Measurements from ENCODE around the gene S100A2.
"Not testable (repeated sequence)": the region's sequence is repeated elsewhere in the genome, so short reads cannot be mapped to it uniquely, and the experiment has no call there.

The S100A2 gene

DNA sequence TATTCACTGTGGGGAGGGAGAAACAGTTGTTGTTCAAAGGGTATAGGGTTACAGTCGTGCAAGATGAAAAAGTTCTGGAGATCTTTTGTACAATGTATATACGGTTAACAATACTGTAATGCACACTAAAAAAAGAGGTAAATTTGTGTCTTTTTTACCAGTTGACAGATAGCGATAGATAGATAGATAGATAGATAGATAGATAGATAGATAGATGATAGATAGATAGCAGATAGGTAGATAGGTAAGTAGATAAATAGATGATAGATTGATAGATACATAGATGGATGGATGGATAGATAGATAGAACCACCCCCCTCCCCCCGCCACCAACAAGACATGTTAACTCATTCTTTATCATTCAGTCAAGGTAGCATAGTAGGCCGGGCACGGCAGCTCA, 37.1 kb upstream of the S100A2 start:
- H3K27me3 Mint-ChIP-seq (ENCODE audit: low read depth): peaks cover 1% of the 10 kb centered on the region
- no peak overlapping the region for H3K27ac Mint-ChIP-seq
- H3K9me3 Mint-ChIP-seq: no peaks in the 10 kb centered on the region
- H3K36me3 Mint-ChIP-seq (ENCODE audit: low read depth): peaks cover 7% of the 10 kb centered on the region
- no peak overlapping the region for H3K4me3 Mint-ChIP-seq
- peaks cover 19% of the 10 kb centered on the region for H3K4me1 Mint-ChIP-seq
- TF ChIP-seq, protein P1, sequence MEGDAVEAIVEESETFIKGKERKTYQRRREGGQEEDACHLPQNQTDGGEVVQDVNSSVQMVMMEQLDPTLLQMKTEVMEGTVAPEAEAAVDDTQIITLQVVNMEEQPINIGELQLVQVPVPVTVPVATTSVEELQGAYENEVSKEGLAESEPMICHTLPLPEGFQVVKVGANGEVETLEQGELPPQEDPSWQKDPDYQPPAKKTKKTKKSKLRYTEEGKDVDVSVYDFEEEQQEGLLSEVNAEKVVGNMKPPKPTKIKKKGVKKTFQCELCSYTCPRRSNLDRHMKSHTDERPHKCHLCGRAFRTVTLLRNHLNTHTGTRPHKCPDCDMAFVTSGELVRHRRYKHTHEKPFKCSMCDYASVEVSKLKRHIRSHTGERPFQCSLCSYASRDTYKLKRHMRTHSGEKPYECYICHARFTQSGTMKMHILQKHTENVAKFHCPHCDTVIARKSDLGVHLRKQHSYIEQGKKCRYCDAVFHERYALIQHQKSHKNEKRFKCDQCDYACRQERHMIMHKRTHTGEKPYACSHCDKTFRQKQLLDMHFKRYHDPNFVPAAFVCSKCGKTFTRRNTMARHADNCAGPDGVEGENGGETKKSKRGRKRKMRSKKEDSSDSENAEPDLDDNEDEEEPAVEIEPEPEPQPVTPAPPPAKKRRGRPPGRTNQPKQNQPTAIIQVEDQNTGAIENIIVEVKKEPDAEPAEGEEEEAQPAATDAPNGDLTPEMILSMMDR (IDR thresholded peaks at IDR 0.05; ENCODE audit: unreplicated experiment in 3 of 3): no peak

DNA sequence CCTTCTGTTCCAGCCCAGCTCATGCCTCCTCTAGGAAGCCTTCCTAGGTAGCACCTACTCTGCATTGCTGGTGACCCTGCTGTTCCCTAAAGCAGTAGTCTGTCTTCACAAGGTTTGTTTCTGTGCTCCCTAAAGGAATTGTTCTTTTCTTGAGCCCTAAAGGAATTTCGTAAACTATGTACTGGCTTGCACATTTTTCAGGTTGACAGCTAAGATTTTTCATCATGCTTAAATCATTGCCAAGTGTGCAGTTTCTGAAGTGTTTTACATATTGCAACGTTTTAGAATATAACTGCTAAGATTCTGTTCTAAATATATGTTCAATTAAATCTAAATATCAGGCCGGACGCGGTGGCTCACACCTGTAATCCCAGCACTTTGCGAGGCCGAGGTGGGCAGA, 34.2 kb upstream of the S100A2 start:
- TF ChIP-seq, protein P1 (IDR thresholded peaks at IDR 0.05; ENCODE audit: unreplicated experiment in 3 of 3): no peak
- no peak overlapping the region for H3K4me3 Mint-ChIP-seq
- no peaks in the 10 kb centered on the region for H3K36me3 Mint-ChIP-seq (ENCODE audit: low read depth)
- peaks cover 3% of the 10 kb centered on the region for H3K27me3 Mint-ChIP-seq (ENCODE audit: low read depth)
- peaks cover 11% of the 10 kb centered on the region for H3K4me1 Mint-ChIP-seq
- no peaks in the 10 kb centered on the region for H3K9me3 Mint-ChIP-seq
- no peak overlapping the region for H3K27ac Mint-ChIP-seq

DNA sequence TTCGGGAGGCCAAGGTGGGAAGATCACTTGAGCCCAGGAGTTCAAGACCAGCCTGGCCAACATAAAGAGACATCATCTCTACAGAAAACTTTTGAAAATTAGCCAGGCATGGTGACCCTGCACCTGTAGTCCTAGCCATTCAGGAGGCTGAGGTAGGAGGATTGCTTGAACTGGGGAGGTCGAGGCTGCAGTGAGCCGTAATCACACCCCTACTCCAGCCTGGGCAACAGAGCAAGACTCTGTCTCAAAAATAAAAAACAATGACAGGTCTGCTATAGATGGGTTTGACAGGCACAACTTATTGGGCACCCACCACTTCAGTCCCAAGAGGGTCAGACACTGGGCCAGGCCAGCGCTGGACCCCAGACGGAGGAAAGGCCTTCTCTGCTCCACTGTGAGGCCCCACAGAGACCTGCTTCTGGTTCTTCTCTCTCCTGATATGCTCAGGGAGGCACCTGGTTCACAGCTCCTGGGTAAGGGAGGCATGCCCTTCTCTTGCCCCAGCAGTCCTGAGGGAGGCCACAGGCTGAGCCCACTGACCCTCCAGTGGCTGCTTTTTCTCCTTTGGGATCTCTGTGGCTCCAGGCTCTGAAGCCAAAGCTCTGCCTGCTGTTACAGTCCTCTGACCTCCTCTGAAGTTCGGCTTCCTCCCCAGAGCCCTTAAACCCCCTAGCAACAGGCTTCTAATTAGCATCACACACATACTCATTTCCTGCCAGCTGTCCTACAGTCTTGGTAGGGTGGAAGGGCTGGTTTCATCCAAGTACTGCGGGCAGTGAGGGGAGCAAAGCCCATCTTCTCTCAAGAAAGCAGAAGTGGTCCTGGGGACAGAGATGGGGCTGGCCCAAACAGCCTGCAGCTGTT, 32.9 kb upstream of the S100A2 start:
- Mint-ChIP-seq H3K9me3 (no peaks in the 10 kb centered on the region), H3K27ac (peak overlapping the region in 2 of 3 experiments; percentile 52 to 87), H3K4me3 (no peak overlapping the region), H3K36me3 (ENCODE audit: low read depth) (no peaks in the 10 kb centered on the region), H3K27me3 (ENCODE audit: low read depth) (peaks cover 3% of the 10 kb centered on the region), H3K4me1 (peaks cover 11% of the 10 kb centered on the region)
- TF ChIP-seq, protein P1 (IDR thresholded peaks at IDR 0.05; ENCODE audit: unreplicated experiment in 3 of 3): no peak

DNA sequence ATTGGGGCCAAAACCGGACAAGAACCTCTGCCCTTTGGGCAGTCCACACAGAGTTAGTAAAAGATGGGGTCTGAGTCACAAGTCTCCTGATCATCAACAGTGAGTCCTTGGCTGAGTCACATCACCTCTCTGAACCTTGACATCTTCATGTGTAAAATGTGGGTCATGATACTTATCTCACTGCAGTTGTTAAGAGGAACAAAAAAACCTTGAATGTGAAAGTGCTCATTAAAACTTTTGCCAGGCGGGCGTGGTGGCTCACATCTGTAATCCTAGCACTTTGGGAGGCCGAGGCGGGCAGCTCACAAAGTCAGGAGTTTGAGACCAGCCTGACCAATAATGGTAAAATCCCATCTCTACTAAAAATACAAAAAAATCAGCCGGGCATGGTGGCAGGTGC, 31.6 kb upstream of the S100A2 start:
- H3K36me3 Mint-ChIP-seq (ENCODE audit: low read depth): no peaks in the 10 kb centered on the region
- TF ChIP-seq, protein P1 (IDR thresholded peaks at IDR 0.05; ENCODE audit: unreplicated experiment in 3 of 3): no peak
- no peaks in the 10 kb centered on the region for H3K9me3 Mint-ChIP-seq
- peaks cover 3% of the 10 kb centered on the region for H3K27me3 Mint-ChIP-seq (ENCODE audit: low read depth)
- peaks cover 13% of the 10 kb centered on the region for H3K4me1 Mint-ChIP-seq
- H3K4me3 Mint-ChIP-seq: no peak overlapping the region
- H3K27ac Mint-ChIP-seq: no peak overlapping the region

DNA sequence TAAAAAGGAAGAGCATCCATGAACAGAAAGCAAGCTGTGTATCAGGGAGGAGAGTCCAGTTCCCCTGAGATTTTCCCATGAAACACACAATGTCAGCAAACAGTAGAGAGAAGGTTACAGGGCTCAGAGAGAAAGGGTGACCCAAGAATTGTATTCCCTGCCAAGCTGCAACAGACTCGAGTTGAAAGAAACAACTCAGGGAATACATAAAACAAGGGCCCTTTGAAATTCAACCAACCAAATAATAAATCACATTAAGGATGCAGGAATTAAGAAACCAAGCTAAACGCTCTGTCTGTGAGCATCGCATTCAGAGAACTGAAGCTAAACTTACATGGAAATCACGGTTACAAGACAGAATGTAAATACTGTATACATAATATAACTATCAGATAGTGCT, 27.1 kb upstream of the S100A2 start:
- Mint-ChIP-seq H3K27me3 (ENCODE audit: low read depth) (peaks cover 2% of the 10 kb centered on the region), H3K9me3 (no peaks in the 10 kb centered on the region), H3K27ac (peak overlapping the region; percentile 55 to 65 (median 65)), H3K4me1 (peaks cover 7% of the 10 kb centered on the region), H3K4me3 (no peak overlapping the region), H3K36me3 (ENCODE audit: low read depth) (no peaks in the 10 kb centered on the region)
- TF ChIP-seq, protein P1 (IDR thresholded peaks at IDR 0.05; ENCODE audit: unreplicated experiment in 3 of 3): no peak

DNA sequence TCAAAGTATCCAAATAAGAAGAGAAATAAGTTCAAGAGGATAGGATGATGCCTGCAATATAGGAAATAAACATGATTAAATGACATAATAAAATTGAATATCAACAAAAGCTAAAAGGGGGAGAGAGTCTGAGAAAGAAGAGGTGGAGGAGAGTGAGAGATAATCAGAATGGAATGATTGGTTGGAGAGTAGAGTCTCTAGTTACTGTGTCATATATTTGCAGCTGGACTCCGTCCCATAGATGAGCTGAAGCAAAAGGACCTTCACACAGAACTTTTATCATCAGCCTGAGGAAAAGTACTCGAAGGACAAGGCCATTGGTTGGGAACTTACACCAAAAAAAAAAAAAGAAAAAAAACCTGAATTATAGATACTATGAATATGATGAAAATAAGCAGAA, 22.8 kb upstream of the S100A2 start:
- no peak overlapping the region for H3K4me3 Mint-ChIP-seq
- TF ChIP-seq, protein P1 (IDR thresholded peaks at IDR 0.05; ENCODE audit: unreplicated experiment in 3 of 3): no peak
- H3K4me1 Mint-ChIP-seq: peaks cover 13% of the 10 kb centered on the region
- no peak overlapping the region for H3K27ac Mint-ChIP-seq
- no peaks in the 10 kb centered on the region for H3K9me3 Mint-ChIP-seq
- H3K27me3 Mint-ChIP-seq (ENCODE audit: low read depth): no peaks in the 10 kb centered on the region
- H3K36me3 Mint-ChIP-seq (ENCODE audit: low read depth): no peaks in the 10 kb centered on the region

DNA sequence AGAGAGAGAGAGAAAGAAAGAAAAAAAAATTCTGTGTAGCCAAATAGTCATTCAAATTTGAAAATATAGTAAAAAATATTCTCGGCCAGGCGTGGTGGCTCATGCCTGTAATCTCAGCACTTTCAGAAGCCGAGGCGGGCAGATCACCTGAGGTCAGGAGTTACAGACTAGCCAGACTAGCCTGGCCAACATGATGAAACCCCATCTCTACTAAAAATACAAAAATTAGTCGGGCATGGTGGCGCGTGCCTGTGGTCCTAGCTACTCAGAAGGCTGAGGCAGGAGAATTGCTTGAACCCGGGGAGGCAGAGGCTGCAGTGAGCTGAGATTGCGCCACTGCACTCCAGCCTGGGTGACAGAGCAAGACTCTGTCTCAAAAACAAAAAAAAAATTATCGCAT, 22.4 kb upstream of the S100A2 start:
- not testable (repeated sequence) for H3K27me3 Mint-ChIP-seq (ENCODE audit: low read depth); H3K9me3 Mint-ChIP-seq; H3K27ac Mint-ChIP-seq; H3K36me3 Mint-ChIP-seq (ENCODE audit: low read depth); H3K4me3 Mint-ChIP-seq
- peaks cover 12% of the 10 kb centered on the region for H3K4me1 Mint-ChIP-seq
